GM21825 (cell line): ENCODE results near the gene WFDC10B.
"Not testable (repeated sequence)": the region's sequence is repeated elsewhere in the genome, so short reads cannot be mapped to it uniquely, and the experiment has no call there.

Experiments used
- ATAC-seq: cut with Tn5 transposase; IDR thresholded peaks from one replicate; pipeline ENCODE4 v1.9.1; 2021; ENCODE audit warnings: mild to moderate bottlenecking, moderate library complexity; ENCODE audit not compliant: unreplicated experiment

Gene WFDC10B

GRCh38 chr20:45649312-45649863, 55.4 kb downstream of the WFDC10B start:
- ATAC-seq: no peak

- no peak for ATAC-seq
These were observed 57.3 kb downstream of the WFDC10B start for GRCh38 chr20:45647441-45648050.

- ATAC-seq: no peak
These were observed 57.9 kb downstream of the WFDC10B start for GRCh38 chr20:45646875-45647274.

- ATAC-seq: not testable (repeated sequence)
These were observed 59.0 kb downstream of the WFDC10B start for GRCh38 chr20:45645869-45646268.

- ATAC-seq: not testable (repeated sequence)
These were observed 63.7 kb downstream of the WFDC10B start for GRCh38 chr20:45641076-45641475.

GRCh38 chr20:45639687-45640086, 65.1 kb downstream of the WFDC10B start:
- no peak for ATAC-seq

- no peak for ATAC-seq
These were observed 68.3 kb downstream of the WFDC10B start for GRCh38 chr20:45636513-45636912.
